Gastroesophageal sphincter (tissue), 4 donors: ENCODE data around the gene ENOSF1. TPM values are rescaled to one million over a fixed set of nuclear protein-coding genes. Genes with fewer than 3 reads are reported as not detected.

ENCODE experiments used
- ATAC-seq: fragments of 150-250 bp; one replicate; pipeline ENCODE4 v1.9.1; 2016; ENCODE audit warnings: mild to moderate bottlenecking, moderate library complexity
- H3K27ac ChIP-seq, 4 donors: fragments of 200-600 bp; sonication (generic) in 3 of 4; 1 replicate in 3 of 4; 2 replicates in 1 of 4; pipeline ENCODE4 v1.5.1; 2016 to 2019
- H3K27me3 ChIP-seq: fragments of 200-600 bp; sonication (generic); one replicate; pipeline ENCODE4 v1.5.1; 2019
- H3K36me3 ChIP-seq, 2 donors: fragments of 200-600 bp; sonication (generic); one replicate each; pipeline ENCODE4 v1.5.1; 2019; ENCODE audit warnings: control low read depth in 1 of 2
- H3K4me1 ChIP-seq, 3 donors: fragments of 200-600 bp; sonication (generic); 1 replicate in 2 of 3; 2 replicates in 1 of 3; pipeline ENCODE4 v1.5.1; 2016 to 2019; ENCODE audit warnings: control low read depth in 2 of 3
- H3K4me3 ChIP-seq, 2 donors: fragments of 200-600 bp; sonication (generic); one replicate each; pipeline ENCODE4 v1.5.1; 2019; ENCODE audit warnings: mild to moderate bottlenecking in 1 of 2, moderate library complexity in 1 of 2
- H3K9me3 ChIP-seq, 3 donors: fragments of 200-600 bp; sonication (generic); one replicate each; pipeline ENCODE4 v1.5.1; 2017 to 2019; ENCODE audit warnings: control low read depth in 2 of 3
- CTCF ChIP-seq, 4 experiments: fragments of 200-600 bp in 2 of 4; fragments of 450-650 bp in 2 of 4; sonication (generic) in 1 of 4; IDR thresholded peaks; one replicate each; pipeline ENCODE4 v1.5.1; 2017 to 2019; ENCODE audit warnings: antibody characterized with exemption in 4 of 4, mild to moderate bottlenecking in 2 of 4, moderate library complexity in 2 of 4
- EP300 ChIP-seq: sonication (generic); formaldehyde crosslinking; IDR thresholded peaks from one replicate; pipeline ENCODE4 v1.6.1; 2017; ENCODE audit warnings: antibody characterized with exemption, mild to moderate bottlenecking
- POLR2A ChIP-seq, 2 donors: fragments of 450-650 bp; IDR thresholded peaks; one replicate each; pipeline ENCODE4 v1.6.1; 2017; ENCODE audit warnings: antibody characterized with exemption in 2 of 2, mild to moderate bottlenecking in 2 of 2, moderate library complexity in 1 of 2
- POLR2AphosphoS5 ChIP-seq: sonication (generic); formaldehyde crosslinking; IDR thresholded peaks from one replicate; pipeline ENCODE4 v1.6.1; 2017; ENCODE audit warnings: antibody characterized with exemption
- WGBS, 2 donors: methylation state at CpG; one replicate each; pipeline ENCODE4 v1.1.5; 2018; ENCODE audit warnings: low coverage in 1 of 2; 5-methylcytosine and 5-hydroxymethylcytosine counted together
- total RNA-seq, 4 donors: library from RNA; depleted of rRNA; stranded (reverse); fragments of >200 nt; gene quantifications; one replicate each; pipeline ENCODE4 v1.1.0, GENCODE V29; 2016

ENOSF1 gene
- total RNA-seq, 4 donors from 2014 or later, result 16.2 to 80.2 (median 37.1) TPM

GRCh38 chr18:711657-712400, 601 bp downstream of the ENOSF1 start:
- peak in 1 of 4 experiments; percentile 16 for TF ChIP-seq CTCF (IDR thresholded peaks at IDR 0.05)
- no peak for TF ChIP-seq POLR2A (IDR thresholded peaks at IDR 0.05)
- no peak for TF ChIP-seq EP300
- TF ChIP-seq POLR2AphosphoS5, result peak; percentile 69
- ATAC-seq, result peak; percentile 70
- Histone ChIP-seq H3K9me3 (peaks cover 0 to 5% (median 0%) of the 10 kb centered on the region in 3 donors), H3K4me1 (peaks cover 0 to 45% (median 0%) of the 10 kb centered on the region in 3 donors), H3K4me3 (peak overlapping the region; percentile 71 to 85), H3K36me3 (peaks cover 0 to 14% of the 10 kb centered on the region in 2 donors), H3K27me3 (no peaks in the 10 kb centered on the region), H3K27ac (peak overlapping the region; percentile 81 to 89 (median 84))
- WGBS, 2 donors, result 0 to 1% methylated on average over 14 to 26 of the region's 42 CpGs

GRCh38 chr18:711310-711656, 1.1 kb downstream of the ENOSF1 start:
- no peak for ATAC-seq
- peaks cover 0 to 5% (median 0%) of the 10 kb centered on the region in 3 donors for H3K9me3 ChIP-seq
- no peaks in the 10 kb centered on the region for H3K27me3 ChIP-seq
- H3K27ac ChIP-seq, result peak overlapping the region; percentile 81 to 89 (median 84)
- peaks cover 0 to 14% of the 10 kb centered on the region in 2 donors for H3K36me3 ChIP-seq
- H3K4me1 ChIP-seq, result peaks cover 0 to 46% (median 0%) of the 10 kb centered on the region in 3 donors
- no peak for TF ChIP-seq POLR2AphosphoS5
- no peak for TF ChIP-seq CTCF (IDR thresholded peaks at IDR 0.05)
- H3K4me3 ChIP-seq, result peak overlapping the region; percentile 71 to 85
- 5 to 7% methylated on average over 6 to 7 of the region's 8 CpGs for WGBS, 2 donors

GRCh38 chr18:710418-711300, 1.8 kb downstream of the ENOSF1 start:
- peak overlapping the region in 3 of 4 donors; percentile 82 to 89 (median 86) for H3K27ac ChIP-seq

GRCh38 chr18:709771-710170, 2.7 kb downstream of the ENOSF1 start:
- Histone ChIP-seq H3K27me3 (no peaks in the 10 kb centered on the region), H3K27ac (peak overlapping the region in 1 of 4 donors; percentile 89), H3K4me1 (peaks cover 0 to 46% (median 0%) of the 10 kb centered on the region in 3 donors), H3K9me3 (peaks cover 0 to 5% (median 0%) of the 10 kb centered on the region in 3 donors), H3K36me3 (peaks cover 0 to 30% of the 10 kb centered on the region in 2 donors), H3K4me3 (no peak overlapping the region)
- no peak for ATAC-seq
- no peak for TF ChIP-seq EP300
- TF ChIP-seq POLR2AphosphoS5, result no peak
- no peak for TF ChIP-seq POLR2A (IDR thresholded peaks at IDR 0.05)
- no peak for TF ChIP-seq CTCF (IDR thresholded peaks at IDR 0.05)
- 50 to 100% methylated on average over 1 of the region's 1 CpG for WGBS, 2 donors

More at GRCh38 chr18:710418-711300, 1.8 kb downstream of the ENOSF1 start:
- peaks cover 0 to 21% of the 10 kb centered on the region in 2 donors for H3K36me3 ChIP-seq
- no peak for TF ChIP-seq POLR2A (IDR thresholded peaks at IDR 0.05)
- TF ChIP-seq POLR2AphosphoS5, result no peak
- no peak for TF ChIP-seq EP300
- no peak for TF ChIP-seq CTCF (IDR thresholded peaks at IDR 0.05)
- WGBS, 2 donors, result 64 to 65% methylated on average over 3 of the region's 3 CpGs
- H3K4me3 ChIP-seq, result peak overlapping the region; percentile 71 to 85
- H3K4me1 ChIP-seq, result peaks cover 0 to 46% (median 0%) of the 10 kb centered on the region in 3 donors
- no peak for ATAC-seq
- no peaks in the 10 kb centered on the region for H3K27me3 ChIP-seq
- H3K9me3 ChIP-seq, result peaks cover 0 to 5% (median 0%) of the 10 kb centered on the region in 3 donors
